GM23248 (cell line): Measurements from ENCODE around the gene TALDO1. TPM values are rescaled to one million over a fixed set of nuclear protein-coding genes. Genes with fewer than 3 reads are reported as not detected.

Experiments
- DNase-seq: peaks from one replicate; pipeline ENCODE4 v3.0.0-alpha.2; 2015
- H2AFZ ChIP-seq: fragments of 200-600 bp; sonication (generic); 2 replicates; pipeline ENCODE4 v1.6.1; 2016; ENCODE audit warnings: antibody characterized with exemption
- H3F3A ChIP-seq: fragments of 200-600 bp; sonication (generic); 2 replicates; pipeline ENCODE4 v1.6.1; 2016; ENCODE audit warnings: mild to moderate bottlenecking, antibody characterized with exemption, mixed run types; ENCODE audit not compliant: insufficient read depth
- H3K27ac ChIP-seq: fragments of 200-600 bp; sonication (generic); 2 replicates; pipeline ENCODE4 v1.5.1; 2016; ENCODE audit warnings: mild to moderate bottlenecking
- H3K27me3 ChIP-seq: fragments of 200-600 bp; sonication (generic); replicated peaks from 2 replicates; pipeline ENCODE4 v1.6.1; 2016; ENCODE audit warnings: mild to moderate bottlenecking; ENCODE audit not compliant: insufficient read depth
- H3K36me3 ChIP-seq: fragments of 200-600 bp; sonication (generic); 2 replicates; pipeline ENCODE4 v1.6.1; 2016; ENCODE audit warnings: low read depth, mild to moderate bottlenecking
- H3K4me1 ChIP-seq: fragments of 200-600 bp; sonication (generic); 2 replicates; pipeline ENCODE4 v1.6.1; 2016; ENCODE audit warnings: mild to moderate bottlenecking; ENCODE audit not compliant: insufficient read depth
- H3K4me2 ChIP-seq: fragments of 200-600 bp; sonication (generic); one replicate; pipeline ENCODE4 v1.6.1; 2016; ENCODE audit warnings: mild to moderate bottlenecking; ENCODE audit not compliant: unreplicated experiment
- H3K4me3 ChIP-seq: fragments of 200-600 bp; sonication (generic); 2 replicates; pipeline ENCODE4 v1.5.1; 2016; ENCODE audit warnings: mild to moderate bottlenecking
- H3K79me2 ChIP-seq: fragments of 200-600 bp; sonication (generic); 2 replicates; pipeline ENCODE4 v1.6.1; 2016; ENCODE audit warnings: mild to moderate bottlenecking; ENCODE audit not compliant: insufficient read depth
- H3K9ac ChIP-seq: fragments of 200-600 bp; sonication (generic); 2 replicates; pipeline ENCODE4 v1.6.1; 2016; ENCODE audit warnings: mild to moderate bottlenecking
- H3K9me2 ChIP-seq: fragments of 200-600 bp; sonication (generic); 2 replicates; pipeline ENCODE4 v1.6.1; 2016; ENCODE audit warnings: mixed run types, mild to moderate bottlenecking, moderate library complexity; ENCODE audit not compliant: insufficient read depth
- H3K9me3 ChIP-seq: fragments of 200-600 bp; sonication (generic); one replicate; pipeline ENCODE4 v1.6.1; 2017; ENCODE audit warnings: low read depth
- H4K20me1 ChIP-seq: fragments of 200-600 bp; sonication (generic); 2 replicates; pipeline ENCODE4 v1.6.0; 2016; ENCODE audit not compliant: insufficient read depth
- EZH2 ChIP-seq: fragments of 200-600 bp; sonication (generic); IDR thresholded peaks from 2 replicates; pipeline ENCODE4 v1.6.1; 2018; ENCODE audit warnings: antibody characterized with exemption, mild to moderate bottlenecking; ENCODE audit not compliant: insufficient read depth, poor library complexity, severe bottlenecking
- EZH2phosphoT487 ChIP-seq: fragments of 200-600 bp; sonication (generic); IDR thresholded peaks from 2 replicates; pipeline ENCODE4 v1.6.1; 2018; ENCODE audit warnings: antibody characterized with exemption, moderate library complexity, mild to moderate bottlenecking, low read depth; ENCODE audit not compliant: insufficient read depth
- WGBS, 2 experiments: methylation state at CpG; one replicate each; pipeline ENCODE4 v1.1.6; 2015 to 2017; ENCODE audit warnings: low lambda C conversion rate in 2 of 2, low coverage in 1 of 2; ENCODE audit errors: missing lambda C conversion rate in 2 of 2; 5-methylcytosine and 5-hydroxymethylcytosine counted together
- in situ Hi-C: fragments of 300-500 bp; cut with MboI; formaldehyde crosslinking; loops from 2 replicates; pipeline ENCODE4 v1.15.0; 2020
- polyA plus RNA-seq: library from polyadenylated mRNA; unstranded; fragments of >200 nt; fragmentation: Nextera tagmentation; extraction: Ambion mirVana; gene quantifications from 2 replicates; pipeline ENCODE4 v1.2.1, GENCODE V29; 2016
- total RNA-seq: library from RNA; depleted of rRNA; stranded (reverse); fragments of >200 nt; shearing (Covaris generic); gene quantifications from 2 replicates; pipeline ENCODE4 v1.2.3, GENCODE V29; 2014

Gene TALDO1
- total and polyA plus RNA-seq, 2 experiments from 2014 or later = 216 to 313 TPM

GRCh38 chr11:699753-700152 lies 47.5 kb upstream of the TALDO1 start:
- Histone ChIP-seq H3K79me2 (peaks cover 65% of the 10 kb centered on the region), H3K9ac (no peak overlapping the region)
- WGBS, 2 experiments = 90 to 100% methylated on average over 1 of the region's 1 CpG

GRCh38 chr11:701741-702461 lies 45.4 kb upstream of the TALDO1 start:
- H3K4me1 ChIP-seq = peaks cover 28% of the 10 kb centered on the region
- H3K9me3 ChIP-seq = no peaks in the 10 kb centered on the region
- no peaks in the 10 kb centered on the region for H3K27me3 ChIP-seq
- peaks cover 27% of the 10 kb centered on the region for H3F3A ChIP-seq
- peak overlapping the region; percentile 35 for H3K9ac ChIP-seq
- no peak for TF ChIP-seq EZH2
- TF ChIP-seq EZH2phosphoT487 = no peak
- no peaks in the 10 kb centered on the region for H4K20me1 ChIP-seq
- no peak for DNase-seq
- no peak overlapping the region for H3K4me2 ChIP-seq
- H3K4me3 ChIP-seq = no peak overlapping the region
- H2AFZ ChIP-seq = no peak overlapping the region
- 74 to 76% methylated on average over 22 of the region's 22 CpGs for WGBS, 2 experiments
- no peaks in the 10 kb centered on the region for H3K36me3 ChIP-seq
- no peak overlapping the region for H3K27ac ChIP-seq
- H3K79me2 ChIP-seq = peaks cover 75% of the 10 kb centered on the region
- in situ Hi-C loops = no loop called here
- no peaks in the 10 kb centered on the region for H3K9me2 ChIP-seq

More at GRCh38 chr11:699753-700152, 47.5 kb upstream of the TALDO1 start:
- H3F3A ChIP-seq = peaks cover 34% of the 10 kb centered on the region
- no peak overlapping the region for H3K4me2 ChIP-seq
- no peaks in the 10 kb centered on the region for H4K20me1 ChIP-seq
- no peaks in the 10 kb centered on the region for H3K9me3 ChIP-seq
- no peak overlapping the region for H3K4me3 ChIP-seq
- TF ChIP-seq EZH2phosphoT487 = no peak
- TF ChIP-seq EZH2 = no peak
- in situ Hi-C loops = no loop called here
- H3K4me1 ChIP-seq = peaks cover 28% of the 10 kb centered on the region
- no peak overlapping the region for H3K27ac ChIP-seq
- no peaks in the 10 kb centered on the region for H3K27me3 ChIP-seq
- DNase-seq = no peak
- no peaks in the 10 kb centered on the region for H3K36me3 ChIP-seq
- H3K9me2 ChIP-seq = no peaks in the 10 kb centered on the region
- no peak overlapping the region for H2AFZ ChIP-seq

- Histone ChIP-seq H3K9me3 (no peaks in the 10 kb centered on the region), H3K36me3 (no peaks in the 10 kb centered on the region), H3K9ac (peak overlapping the region; percentile 35), H3K27ac (peak overlapping the region; percentile 30; the same call in 1 of the 2 replicates), H3K4me3 (peak overlapping the region; percentile 20; the same call in 1 of the 2 replicates), H3K27me3 (no peaks in the 10 kb centered on the region), H3K4me2 (peak overlapping the region; percentile 17), H3K79me2 (peaks cover 77% of the 10 kb centered on the region), H4K20me1 (no peaks in the 10 kb centered on the region), H3K9me2 (no peaks in the 10 kb centered on the region), H3K4me1 (peaks cover 22% of the 10 kb centered on the region), H2AFZ (no peak overlapping the region), H3F3A (peaks cover 19% of the 10 kb centered on the region)
- DNase-seq = peak; percentile 61
- no peak for TF ChIP-seq EZH2
- no peak for TF ChIP-seq EZH2phosphoT487
- in situ Hi-C loops = no loop called here
- 36 to 37% methylated on average over 24 to 26 of the region's 26 CpGs for WGBS, 2 experiments
Measured at GRCh38 chr11:702462-703461, 44.5 kb upstream of the TALDO1 start.

- Histone ChIP-seq H3K36me3 (no peaks in the 10 kb centered on the region), H3F3A (peaks cover 11% of the 10 kb centered on the region), H3K4me3 (no peak overlapping the region), H3K9me3 (no peaks in the 10 kb centered on the region), H3K27me3 (no peaks in the 10 kb centered on the region), H2AFZ (no peak overlapping the region), H3K4me1 (peaks cover 15% of the 10 kb centered on the region), H3K9me2 (no peaks in the 10 kb centered on the region), H3K27ac (0 out of 2 replicates have a peak overlapping the region, but pooled peaks have one; percentile 30), H3K9ac (peak overlapping the region; percentile 35; the same call in 1 of the 2 replicates), H3K4me2 (no peak overlapping the region), H4K20me1 (no peaks in the 10 kb centered on the region), H3K79me2 (peaks cover 75% of the 10 kb centered on the region)
- in situ Hi-C loops = no loop called here
- no peak for TF ChIP-seq EZH2
- TF ChIP-seq EZH2phosphoT487 = no peak
- 77 to 86% methylated on average over 9 of the region's 9 CpGs for WGBS, 2 experiments
- DNase-seq = no peak
Measured at GRCh38 chr11:703506-703905, 43.8 kb upstream of the TALDO1 start.
